Measurements from ENCODE around the gene MICAL2. TPM values are rescaled to one million over a fixed set of nuclear protein-coding genes. Genes with fewer than 3 reads are reported as not detected.

MICAL2 gene
- total RNA-seq, 1 donor from 2014 or later, result 158 TPM

GRCh38 chr11:12207384-12208150 is 97.2 kb downstream of the MICAL2 start:
- DNase-seq (ENCODE audit: low spot score), result no peak

- DNase-seq (ENCODE audit: low spot score), result no peak
Observed at GRCh38 chr11:12209096-12209495, 98.7 kb downstream of the MICAL2 start.

GRCh38 chr11:12210200-12210599 is 99.8 kb downstream of the MICAL2 start:
- DNase-seq (ENCODE audit: low spot score), result no peak

GRCh38 chr11:12211331-12212065 is 101.1 kb downstream of the MICAL2 start:
- no peak for DNase-seq (ENCODE audit: low spot score)

- DNase-seq (ENCODE audit: low spot score), result no peak
Observed at GRCh38 chr11:12212174-12212820, 101.9 kb downstream of the MICAL2 start.

- no peak for DNase-seq (ENCODE audit: low spot score)
Observed at GRCh38 chr11:12212821-12213185, 102.4 kb downstream of the MICAL2 start.

- DNase-seq (ENCODE audit: low spot score), result no peak
Observed at GRCh38 chr11:12213883-12214282, 103.5 kb downstream of the MICAL2 start.

GRCh38 chr11:12214751-12215150 is 104.4 kb downstream of the MICAL2 start:
- DNase-seq (ENCODE audit: low spot score), result no peak

- DNase-seq (ENCODE audit: low spot score), result no peak
Observed at GRCh38 chr11:12215181-12215593, 104.8 kb downstream of the MICAL2 start.

- peak; percentile 64 for DNase-seq (ENCODE audit: low spot score)
Observed at GRCh38 chr11:12216041-12216451, 105.7 kb downstream of the MICAL2 start.

DNA sequence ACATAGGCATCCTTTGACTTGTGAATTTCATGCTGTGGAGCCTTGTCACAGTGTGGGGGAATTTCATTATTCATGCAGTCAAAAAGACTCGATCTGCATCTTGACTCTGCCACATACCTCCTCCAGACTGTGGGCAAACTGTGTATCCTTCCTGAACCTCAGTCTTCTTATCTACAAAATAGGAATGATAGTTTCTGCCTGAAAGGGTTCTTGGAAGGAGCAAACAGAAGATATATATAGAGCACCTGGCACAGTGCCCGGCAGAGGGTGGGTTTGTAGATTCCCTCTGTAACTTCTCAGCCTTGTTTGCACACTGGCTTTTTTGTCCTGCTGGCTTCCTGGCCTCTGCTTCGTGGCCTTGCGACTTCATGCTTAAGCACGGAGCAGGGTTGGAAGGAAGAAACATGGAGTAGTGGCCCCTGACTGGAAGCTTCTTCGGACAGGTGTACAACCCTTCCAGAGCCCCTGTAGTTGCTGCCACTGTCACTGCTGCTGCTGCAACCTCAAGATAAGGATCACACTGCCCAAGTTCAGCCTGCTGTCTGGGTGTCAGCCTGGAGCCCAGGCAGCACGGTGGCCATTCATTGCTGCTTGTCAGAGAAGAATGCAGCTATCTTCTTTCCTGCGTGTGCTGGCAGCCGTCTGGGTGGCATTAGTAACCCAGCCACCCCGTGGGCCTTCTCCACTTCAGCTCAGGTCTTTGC is 106.4 kb downstream of the MICAL2 start:
- DNase-seq (ENCODE audit: low spot score), result no peak

GRCh38 chr11:12217879-12218278 is 107.5 kb downstream of the MICAL2 start:
- no peak for DNase-seq (ENCODE audit: low spot score)

- DNase-seq (ENCODE audit: low spot score), result peak; percentile 59
Observed at GRCh38 chr11:12218909-12219308, 108.5 kb downstream of the MICAL2 start.

- DNase-seq (ENCODE audit: low spot score), result no peak
Observed at GRCh38 chr11:12219757-12220156, 109.4 kb downstream of the MICAL2 start.

GRCh38 chr11:12220305-12220704 is 109.9 kb downstream of the MICAL2 start:
- DNase-seq (ENCODE audit: low spot score), result peak; percentile 59

- no peak for DNase-seq (ENCODE audit: low spot score)
Observed at GRCh38 chr11:12221051-12221535, 110.7 kb downstream of the MICAL2 start.

GRCh38 chr11:12222055-12222792 is 111.8 kb downstream of the MICAL2 start:
- peak; percentile 60 for DNase-seq (ENCODE audit: low spot score)

DNA sequence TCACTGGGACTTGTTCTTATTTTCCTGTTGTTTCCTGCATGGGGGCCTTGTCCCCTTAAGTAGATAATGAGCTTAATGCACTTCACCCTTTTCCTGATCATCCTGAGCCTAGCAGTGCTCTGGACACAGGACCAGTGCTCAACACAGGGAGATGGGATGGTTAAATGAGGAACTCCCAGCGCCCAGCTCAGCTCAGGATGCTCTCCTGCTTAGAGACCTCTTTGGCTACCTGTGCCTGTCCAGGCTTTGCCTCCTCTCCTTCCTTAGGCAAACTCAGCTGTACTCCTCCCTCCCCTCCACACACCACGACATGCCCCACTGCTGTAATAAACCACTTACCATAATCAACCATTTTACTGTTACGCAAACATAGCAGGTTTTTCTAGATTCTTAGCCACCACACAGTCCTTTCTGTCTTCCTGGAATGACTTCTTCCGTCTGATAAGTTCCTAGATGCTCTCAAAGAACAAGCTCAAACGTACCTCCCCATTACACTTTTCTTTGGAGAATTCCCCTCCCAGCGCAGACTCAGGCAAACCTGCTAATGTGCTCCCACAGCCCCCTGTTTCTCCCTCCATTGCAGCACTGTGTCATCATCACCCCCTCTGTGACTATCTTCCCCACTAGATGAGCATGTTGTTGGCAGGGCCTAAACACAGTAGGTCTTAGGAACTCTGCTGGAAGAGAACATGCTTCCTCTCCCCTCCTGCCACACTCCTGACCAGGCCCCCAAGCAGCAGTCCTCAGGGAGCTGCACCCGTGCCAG is 113.6 kb downstream of the MICAL2 start:
- no peak for DNase-seq (ENCODE audit: low spot score)

DNA sequence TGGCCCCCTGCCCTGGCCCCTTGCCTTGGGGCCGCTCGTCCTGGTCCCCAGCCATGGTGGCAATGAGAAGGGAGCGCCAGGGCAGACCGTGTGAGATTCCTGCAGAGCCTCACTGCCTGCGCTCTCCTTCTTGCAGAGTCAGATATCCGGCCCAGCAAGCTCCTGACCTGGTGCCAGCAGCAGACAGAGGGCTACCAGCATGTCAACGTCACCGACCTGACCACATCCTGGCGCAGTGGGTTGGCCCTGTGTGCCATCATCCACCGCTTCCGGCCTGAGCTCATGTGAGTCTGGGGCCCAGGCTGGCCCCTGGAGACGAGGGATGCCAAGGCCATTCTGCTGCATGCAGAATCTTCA is 114.1 kb downstream of the MICAL2 start:
- peak; percentile 85 for DNase-seq (ENCODE audit: low spot score)

DNA sequence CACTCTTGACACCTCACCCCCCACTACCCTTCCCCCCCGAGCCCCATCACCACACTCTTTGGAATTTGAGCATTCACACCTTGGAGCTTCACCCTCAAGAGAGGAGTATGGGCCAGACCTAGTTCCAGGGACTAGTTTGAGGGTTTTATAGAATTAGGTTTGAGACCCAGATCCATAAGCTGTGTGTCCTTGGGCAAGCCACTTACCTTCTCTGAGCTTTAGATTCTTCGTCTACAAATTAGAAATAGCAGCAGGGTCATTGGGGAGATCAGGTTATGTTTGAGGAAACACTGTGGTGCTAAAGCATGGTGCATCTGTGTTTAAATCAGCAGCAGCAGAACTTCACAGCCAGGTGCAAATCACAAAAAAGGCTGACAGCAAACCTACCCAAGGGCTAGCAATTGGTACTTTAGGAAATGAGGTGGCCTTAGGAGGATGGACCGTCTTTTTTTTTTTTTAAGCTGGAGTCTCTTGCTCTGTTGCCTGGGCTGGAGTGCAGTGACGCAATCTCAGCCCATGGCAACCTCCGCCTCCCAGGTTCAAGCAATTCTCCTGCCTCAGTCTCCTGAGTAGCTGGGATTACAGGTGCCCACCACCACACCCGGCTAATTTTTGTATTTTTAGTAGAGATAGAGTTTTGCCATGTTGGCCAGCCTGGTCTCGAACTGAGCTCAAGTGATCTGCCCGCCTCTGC is 114.8 kb downstream of the MICAL2 start:
- DNase-seq (ENCODE audit: low spot score), result no peak

Data from mucosa of gallbladder (tissue), 1 donor.